ENCODE data around the gene RARB. TPM values are rescaled to one million over a fixed set of nuclear protein-coding genes. Genes with fewer than 3 reads are reported as not detected.

The RARB gene
- total and polyA plus RNA-seq, 5 donors from 2014 or later, result 0.12 to 0.20 TPM; not detected in 3

DNA sequence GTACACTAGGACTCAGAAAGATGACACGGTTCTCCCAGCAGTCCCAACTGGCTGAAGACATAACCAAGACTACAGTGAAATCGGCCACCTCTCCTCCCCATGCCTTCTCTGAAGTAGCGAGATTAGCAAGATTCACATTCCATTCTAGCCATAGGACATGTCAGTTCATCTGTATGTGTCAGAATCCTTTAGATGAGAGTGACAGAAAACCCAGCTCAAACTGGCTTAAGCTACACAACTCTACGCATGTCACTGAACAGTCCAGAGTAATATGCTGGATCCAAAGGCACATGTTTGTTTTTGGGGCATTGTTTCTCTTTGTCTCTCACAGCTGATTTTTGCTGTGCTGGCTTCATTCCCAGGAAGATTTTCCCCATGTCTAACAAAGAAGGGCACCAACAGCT, 75.8 kb downstream of the RARB start:
- H3K27ac Mint-ChIP-seq, result no peak overlapping the region
- no peaks in the 10 kb centered on the region for H3K27me3 ChIP-seq (ENCODE audit: control insufficient read depth, insufficient read depth, low read length)
- H3K9me3 Mint-ChIP-seq, result peaks cover 0 to 12% (median 1%) of the 10 kb centered on the region in 7 donors
- H3K36me3 ChIP-seq (ENCODE audit: control insufficient read depth, insufficient read depth, low read length), result no peaks in the 10 kb centered on the region
- H3K9me3 ChIP-seq (ENCODE audit: control insufficient read depth in 2 of 2, low read length in 2 of 2), result no peaks in the 10 kb centered on the region
- H3K4me1 ChIP-seq (ENCODE audit: control insufficient read depth, insufficient read depth, low read length, poor library complexity, severe bottlenecking), result no peaks in the 10 kb centered on the region
- no peak overlapping the region for H3K27ac ChIP-seq (ENCODE audit: insufficient read depth, low read length, poor library complexity, severe bottlenecking)
- DNase-seq (no peak), ATAC-seq (ENCODE audit: low read depth in 2 of 2) (no peak)
- H3K4me3 ChIP-seq (ENCODE audit: low read depth, low read length), result no peak overlapping the region
- H3K36me3 Mint-ChIP-seq, result no peaks in the 10 kb centered on the region
- no peak overlapping the region for H3K4me3 Mint-ChIP-seq
- no peaks in the 10 kb centered on the region for H3K4me1 Mint-ChIP-seq
- peaks cover 5% of the 10 kb centered on the region for H3K27me3 Mint-ChIP-seq

DNA sequence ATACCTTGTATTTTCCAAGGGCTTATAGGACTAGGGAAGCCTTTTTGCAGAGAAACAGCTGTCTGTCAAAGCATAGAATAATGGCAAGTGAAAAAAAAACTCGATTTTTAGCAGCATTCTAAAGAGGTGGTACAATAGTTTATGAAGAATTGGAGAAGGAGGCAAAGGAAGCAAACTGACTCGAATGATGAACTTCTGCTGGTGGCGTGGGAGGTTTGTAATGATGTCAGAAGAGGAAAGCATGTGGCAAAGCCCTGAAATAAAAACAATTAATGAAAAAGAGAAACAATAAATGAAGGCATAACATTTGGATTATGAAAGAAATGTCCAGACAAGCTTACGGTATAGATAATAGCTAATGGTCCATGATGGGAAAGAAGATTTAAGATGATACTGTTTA, 77.5 kb downstream of the RARB start:
- no peaks in the 10 kb centered on the region for H3K4me1 ChIP-seq (ENCODE audit: control insufficient read depth, insufficient read depth, low read length, poor library complexity, severe bottlenecking)
- peaks cover 5% of the 10 kb centered on the region for H3K27me3 Mint-ChIP-seq
- H3K9me3 Mint-ChIP-seq, result peaks cover 0 to 9% (median 0%) of the 10 kb centered on the region in 7 donors
- H3K4me3 Mint-ChIP-seq, result no peak overlapping the region
- no peaks in the 10 kb centered on the region for H3K4me1 Mint-ChIP-seq
- H3K36me3 Mint-ChIP-seq, result no peaks in the 10 kb centered on the region
- H3K36me3 ChIP-seq (ENCODE audit: control insufficient read depth, insufficient read depth, low read length), result no peaks in the 10 kb centered on the region
- DNase-seq (no peak), ATAC-seq (ENCODE audit: low read depth in 2 of 2) (no peak)
- H3K4me3 ChIP-seq (ENCODE audit: low read depth, low read length), result no peak overlapping the region
- H3K27ac ChIP-seq (ENCODE audit: insufficient read depth, low read length, poor library complexity, severe bottlenecking), result no peak overlapping the region
- no peaks in the 10 kb centered on the region for H3K9me3 ChIP-seq (ENCODE audit: control insufficient read depth in 2 of 2, low read length in 2 of 2)
- H3K27ac Mint-ChIP-seq, result no peak overlapping the region
- H3K27me3 ChIP-seq (ENCODE audit: control insufficient read depth, insufficient read depth, low read length), result no peaks in the 10 kb centered on the region

DNA sequence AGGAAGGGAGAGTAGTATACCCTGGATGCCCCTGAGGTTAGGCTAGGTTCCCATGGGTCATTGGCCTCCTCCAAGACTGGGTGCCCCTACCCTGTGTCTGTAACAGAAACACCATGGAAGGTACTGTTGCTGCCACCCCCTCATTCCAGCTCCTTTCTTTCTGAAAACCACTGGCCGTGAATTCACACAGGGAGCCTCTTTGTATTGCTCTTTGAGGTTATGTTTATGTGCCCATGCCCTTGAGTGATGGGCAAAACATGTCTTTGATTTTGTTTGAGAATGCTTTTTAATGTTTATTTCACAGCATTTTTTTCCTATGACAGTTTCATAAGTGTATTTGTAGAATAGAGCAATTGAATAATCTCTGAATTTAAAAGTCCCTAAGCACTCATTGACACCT, 79.7 kb downstream of the RARB start:
- H3K27me3 ChIP-seq (ENCODE audit: control insufficient read depth, insufficient read depth, low read length), result no peaks in the 10 kb centered on the region
- ATAC-seq (ENCODE audit: low read depth in 2 of 2) (no peak), DNase-seq (no peak)
- no peaks in the 10 kb centered on the region for H3K9me3 ChIP-seq (ENCODE audit: control insufficient read depth in 2 of 2, low read length in 2 of 2)
- H3K4me1 ChIP-seq (ENCODE audit: control insufficient read depth, insufficient read depth, low read length, poor library complexity, severe bottlenecking), result no peaks in the 10 kb centered on the region
- no peak overlapping the region for H3K4me3 ChIP-seq (ENCODE audit: low read depth, low read length)
- no peaks in the 10 kb centered on the region for H3K36me3 ChIP-seq (ENCODE audit: control insufficient read depth, insufficient read depth, low read length)
- Mint-ChIP-seq H3K9me3 (no peaks in the 10 kb centered on the region), H3K27ac (no peak overlapping the region), H3K27me3 (peaks cover 5% of the 10 kb centered on the region), H3K4me3 (no peak overlapping the region), H3K36me3 (no peaks in the 10 kb centered on the region), H3K4me1 (no peaks in the 10 kb centered on the region)
- H3K27ac ChIP-seq (ENCODE audit: insufficient read depth, low read length, poor library complexity, severe bottlenecking), result no peak overlapping the region

DNA sequence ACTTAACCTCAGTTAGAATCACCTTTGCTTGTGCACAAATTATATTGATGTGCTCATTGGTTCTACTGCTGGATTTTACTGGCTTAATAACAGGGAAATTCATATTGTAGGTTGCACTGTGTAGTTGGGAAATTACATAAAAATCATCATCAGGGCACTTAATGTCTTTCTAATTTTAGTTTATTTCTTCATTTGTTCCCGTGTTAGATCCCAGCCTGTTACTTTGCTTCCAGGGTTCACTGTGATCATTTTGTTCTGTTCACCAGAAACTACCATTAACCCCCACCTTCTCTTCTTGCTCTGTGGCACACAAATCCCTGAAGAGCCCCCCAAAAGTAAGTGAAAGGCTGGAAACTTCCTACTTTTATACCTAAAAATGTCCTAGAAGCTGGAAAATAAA, 80.4 kb downstream of the RARB start:
- H3K36me3 ChIP-seq (ENCODE audit: control insufficient read depth, insufficient read depth, low read length), result no peaks in the 10 kb centered on the region
- Mint-ChIP-seq H3K4me1 (no peaks in the 10 kb centered on the region), H3K27me3 (peaks cover 5% of the 10 kb centered on the region), H3K9me3 (peaks cover 0 to 1% (median 0%) of the 10 kb centered on the region in 7 donors), H3K36me3 (no peaks in the 10 kb centered on the region), H3K27ac (no peak overlapping the region), H3K4me3 (no peak overlapping the region)
- no peaks in the 10 kb centered on the region for H3K27me3 ChIP-seq (ENCODE audit: control insufficient read depth, insufficient read depth, low read length)
- DNase-seq (no peak), ATAC-seq (ENCODE audit: low read depth in 2 of 2) (no peak)
- no peaks in the 10 kb centered on the region for H3K9me3 ChIP-seq (ENCODE audit: control insufficient read depth in 2 of 2, low read length in 2 of 2)
- no peak overlapping the region for H3K27ac ChIP-seq (ENCODE audit: insufficient read depth, low read length, poor library complexity, severe bottlenecking)
- H3K4me1 ChIP-seq (ENCODE audit: control insufficient read depth, insufficient read depth, low read length, poor library complexity, severe bottlenecking), result no peaks in the 10 kb centered on the region
- H3K4me3 ChIP-seq (ENCODE audit: low read depth, low read length), result no peak overlapping the region

DNA sequence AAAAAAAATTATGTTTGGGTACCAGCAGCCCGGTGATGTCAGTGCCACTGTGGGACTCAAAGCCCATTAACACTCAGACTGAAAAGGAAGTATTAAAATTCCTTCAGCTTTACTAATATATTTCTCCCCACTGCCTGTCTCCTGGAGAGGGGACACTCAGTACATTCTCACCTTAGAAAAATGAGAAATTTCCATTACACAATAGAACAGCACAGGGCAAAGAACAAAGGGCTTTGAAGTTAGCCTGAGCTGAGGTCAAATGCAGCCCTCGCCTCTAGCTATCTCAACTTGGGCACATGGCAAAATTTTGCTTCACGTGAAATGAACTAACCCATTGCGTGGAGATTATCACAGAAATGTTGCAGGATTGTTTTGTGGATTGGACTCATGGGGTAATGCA, 80.8 kb downstream of the RARB start:
- Mint-ChIP-seq H3K36me3 (no peaks in the 10 kb centered on the region), H3K27ac (no peak overlapping the region), H3K4me1 (no peaks in the 10 kb centered on the region), H3K9me3 (peaks cover 0 to 1% (median 0%) of the 10 kb centered on the region in 7 donors), H3K27me3 (peaks cover 5% of the 10 kb centered on the region), H3K4me3 (no peak overlapping the region)
- no peaks in the 10 kb centered on the region for H3K36me3 ChIP-seq (ENCODE audit: control insufficient read depth, insufficient read depth, low read length)
- ATAC-seq (ENCODE audit: low read depth in 2 of 2) (no peak), DNase-seq (no peak)
- H3K4me1 ChIP-seq (ENCODE audit: control insufficient read depth, insufficient read depth, low read length, poor library complexity, severe bottlenecking), result no peaks in the 10 kb centered on the region
- no peaks in the 10 kb centered on the region for H3K27me3 ChIP-seq (ENCODE audit: control insufficient read depth, insufficient read depth, low read length)
- H3K9me3 ChIP-seq (ENCODE audit: control insufficient read depth in 2 of 2, low read length in 2 of 2), result no peaks in the 10 kb centered on the region
- no peak overlapping the region for H3K4me3 ChIP-seq (ENCODE audit: low read depth, low read length)
- H3K27ac ChIP-seq (ENCODE audit: insufficient read depth, low read length, poor library complexity, severe bottlenecking), result no peak overlapping the region

DNA sequence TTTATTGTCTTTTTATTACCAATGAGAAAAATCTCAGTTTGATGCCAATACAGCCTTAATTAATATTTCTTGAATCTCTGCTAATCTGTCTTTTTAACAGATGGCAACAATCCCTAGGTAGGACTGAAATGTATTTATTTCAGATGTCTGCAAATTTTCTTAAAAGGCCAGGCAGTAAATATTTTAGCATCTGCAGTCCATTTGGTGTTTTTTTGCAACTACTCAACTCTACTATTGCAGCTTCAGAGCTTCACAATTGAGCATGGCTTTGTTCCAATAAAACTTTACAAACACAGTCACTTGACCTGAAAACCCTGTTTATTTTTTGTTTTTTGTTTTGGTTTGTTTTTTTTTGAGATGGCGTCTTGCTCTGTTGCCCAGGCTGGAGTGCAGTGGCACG, 82.7 kb downstream of the RARB start:
- Histone ChIP-seq H3K4me1 (ENCODE audit: control insufficient read depth, insufficient read depth, low read length, poor library complexity, severe bottlenecking) (no peaks in the 10 kb centered on the region), H3K27me3 (ENCODE audit: control insufficient read depth, insufficient read depth, low read length) (no peaks in the 10 kb centered on the region), H3K36me3 (ENCODE audit: control insufficient read depth, insufficient read depth, low read length) (no peaks in the 10 kb centered on the region), H3K9me3 (ENCODE audit: control insufficient read depth in 2 of 2, low read length in 2 of 2) (no peaks in the 10 kb centered on the region), H3K4me3 (ENCODE audit: low read depth, low read length) (no peak overlapping the region), H3K27ac (ENCODE audit: insufficient read depth, low read length, poor library complexity, severe bottlenecking) (no peak overlapping the region)
- H3K4me1 Mint-ChIP-seq, result no peaks in the 10 kb centered on the region
- no peak overlapping the region for H3K4me3 Mint-ChIP-seq
- peaks cover 0 to 5% (median 0%) of the 10 kb centered on the region in 7 donors for H3K9me3 Mint-ChIP-seq
- peaks cover 5% of the 10 kb centered on the region for H3K27me3 Mint-ChIP-seq
- H3K36me3 Mint-ChIP-seq, result no peaks in the 10 kb centered on the region
- ATAC-seq (ENCODE audit: low read depth in 2 of 2) (no peak), DNase-seq (no peak)
- H3K27ac Mint-ChIP-seq, result no peak overlapping the region

DNA sequence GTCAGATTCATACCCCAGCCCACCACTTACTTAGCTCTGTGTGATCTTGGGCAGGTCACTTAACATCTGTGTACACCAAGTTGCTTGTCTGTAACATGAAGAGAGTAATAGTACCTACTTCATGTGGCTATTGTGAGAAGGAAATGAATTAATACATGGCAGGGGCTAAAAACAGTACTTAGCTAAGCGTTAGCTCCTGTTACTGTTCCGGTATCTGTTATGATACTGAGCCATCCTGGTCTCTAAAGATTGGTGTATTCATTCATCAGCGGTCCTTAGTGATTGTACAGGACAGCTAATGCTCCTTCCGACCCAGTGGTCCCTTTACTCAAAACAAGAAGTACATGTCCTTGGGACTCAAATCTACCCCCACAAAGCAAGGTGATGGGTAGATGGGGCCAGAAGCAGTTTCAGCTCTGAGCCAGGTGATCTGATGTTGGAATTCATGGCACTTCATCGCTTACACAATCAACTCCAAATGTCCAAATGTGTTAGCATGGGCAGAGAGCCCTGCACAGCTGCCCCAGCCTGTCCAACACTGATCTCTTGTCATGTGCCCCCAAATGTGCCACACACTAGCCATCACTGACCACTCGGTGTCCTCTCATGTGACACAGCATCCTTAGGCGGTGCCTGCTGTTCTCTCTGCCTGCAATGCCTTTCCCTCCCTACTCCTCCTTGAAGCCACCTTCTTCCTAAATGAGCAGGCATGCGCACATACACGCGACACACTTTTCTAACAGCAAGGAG, 84.1 kb downstream of the RARB start:
- H3K4me3 ChIP-seq (ENCODE audit: low read depth, low read length), result no peak overlapping the region
- H3K36me3 ChIP-seq (ENCODE audit: control insufficient read depth, insufficient read depth, low read length), result no peaks in the 10 kb centered on the region
- Mint-ChIP-seq H3K36me3 (no peaks in the 10 kb centered on the region), H3K27ac (no peak overlapping the region), H3K4me1 (no peaks in the 10 kb centered on the region), H3K4me3 (no peak overlapping the region), H3K27me3 (no peaks in the 10 kb centered on the region), H3K9me3 (peaks cover 0 to 5% (median 0%) of the 10 kb centered on the region in 7 donors)
- no peak for DNase-seq
- H3K4me1 ChIP-seq (ENCODE audit: control insufficient read depth, insufficient read depth, low read length, poor library complexity, severe bottlenecking), result no peaks in the 10 kb centered on the region
- no peak for ATAC-seq (ENCODE audit: low read depth in 2 of 2)
- no peaks in the 10 kb centered on the region for H3K27me3 ChIP-seq (ENCODE audit: control insufficient read depth, insufficient read depth, low read length)
- no peak overlapping the region for H3K27ac ChIP-seq (ENCODE audit: insufficient read depth, low read length, poor library complexity, severe bottlenecking)
- no peaks in the 10 kb centered on the region for H3K9me3 ChIP-seq (ENCODE audit: control insufficient read depth in 2 of 2, low read length in 2 of 2)

DNA sequence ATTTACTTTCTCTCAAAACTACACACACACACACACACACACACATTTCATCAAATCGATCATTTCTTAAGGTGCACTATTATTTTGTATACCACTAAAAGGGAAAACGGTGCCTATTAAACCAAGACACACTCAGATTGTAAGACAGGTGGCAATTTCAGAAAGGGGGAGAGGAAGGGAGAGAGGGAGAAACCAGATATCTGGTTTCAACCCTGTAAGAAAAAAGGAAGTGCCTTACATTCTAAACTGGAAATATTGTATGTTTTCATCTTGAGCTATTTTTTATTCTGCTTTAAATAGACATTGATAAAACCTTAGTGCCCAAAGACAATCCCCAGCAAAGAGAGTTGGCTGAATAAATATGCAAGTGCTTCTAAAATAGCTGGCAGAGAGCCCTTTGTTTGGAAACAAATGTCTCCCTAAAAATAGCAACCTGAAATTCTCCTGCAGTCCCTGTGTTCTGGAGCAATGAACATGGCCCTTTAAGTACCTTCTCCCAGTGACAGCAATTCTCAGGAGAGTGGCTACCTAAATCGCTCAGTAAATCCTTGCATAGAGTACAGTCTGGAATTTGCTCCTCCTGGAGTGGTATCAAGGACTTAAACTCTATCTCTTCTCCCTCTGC, 85.7 kb downstream of the RARB start:
- ATAC-seq (ENCODE audit: low read depth in 2 of 2), result no peak
- no peak overlapping the region for H3K4me3 ChIP-seq (ENCODE audit: low read depth, low read length)
- no peak overlapping the region for H3K27ac ChIP-seq (ENCODE audit: insufficient read depth, low read length, poor library complexity, severe bottlenecking)
- H3K4me1 ChIP-seq (ENCODE audit: control insufficient read depth, insufficient read depth, low read length, poor library complexity, severe bottlenecking), result no peaks in the 10 kb centered on the region
- no peaks in the 10 kb centered on the region for H3K36me3 ChIP-seq (ENCODE audit: control insufficient read depth, insufficient read depth, low read length)
- H3K27ac Mint-ChIP-seq, result no peak overlapping the region
- H3K27me3 Mint-ChIP-seq, result no peaks in the 10 kb centered on the region
- no peak overlapping the region for H3K4me3 Mint-ChIP-seq
- no peaks in the 10 kb centered on the region for H3K4me1 Mint-ChIP-seq
- H3K9me3 Mint-ChIP-seq, result peaks cover 0 to 5% (median 0%) of the 10 kb centered on the region in 7 donors
- no peaks in the 10 kb centered on the region for H3K36me3 Mint-ChIP-seq
- no peaks in the 10 kb centered on the region for H3K27me3 ChIP-seq (ENCODE audit: control insufficient read depth, insufficient read depth, low read length)
- no peaks in the 10 kb centered on the region for H3K9me3 ChIP-seq (ENCODE audit: control insufficient read depth in 2 of 2, low read length in 2 of 2)
- DNase-seq, result no peak

Measured in CD4-positive, CD25-positive, alpha-beta regulatory T cell (primary cell).